Ishikawa (cell line): Measurements from ENCODE around the gene EGR1.

Experiments used
- CREB1 ChIP-seq: IDR thresholded peaks from 2 replicates; pipeline ENCODE4 v1.6.1; 2012; ENCODE audit warnings: low read depth
- EP300 ChIP-seq: IDR thresholded peaks from 2 replicates; pipeline ENCODE4 v1.6.1; 2012; ENCODE audit warnings: borderline replicate concordance
- TCF12 ChIP-seq: IDR thresholded peaks from 2 replicates; pipeline ENCODE4 v1.6.1; 2012; ENCODE audit warnings: low read depth
- YY1 ChIP-seq: IDR thresholded peaks from 2 replicates; pipeline ENCODE4 v1.6.1; 2012; ENCODE audit warnings: low read depth

- TF ChIP-seq CREB1 (no peak), TCF12 (no peak), EP300 (no peak), YY1 (no peak)
These were observed 9.9 kb upstream of the EGR1 start for GRCh38 chr5:138455232-138455930.
